Nephron (organoid): ENCODE results near the gene FAM187B.

Experiments used
- H3K27ac Mint-ChIP-seq, 3 experiments: 2 replicates each; pipeline ENCODE4 v1.8.0; 2020; ENCODE audit warnings: mixed read lengths in 3 of 3, mild to moderate bottlenecking in 2 of 3, moderate library complexity in 1 of 3
- H3K27me3 Mint-ChIP-seq: 2 replicates; pipeline ENCODE4 v1.8.0; 2021; ENCODE audit warnings: low read depth, mild to moderate bottlenecking, moderate library complexity, mixed read lengths
- H3K36me3 Mint-ChIP-seq: 2 replicates; pipeline ENCODE4 v1.8.0; 2020; ENCODE audit warnings: low read depth, mixed read lengths
- H3K4me1 Mint-ChIP-seq: 2 replicates; pipeline ENCODE4 v1.8.0; 2020; ENCODE audit warnings: mixed read lengths
- H3K4me3 Mint-ChIP-seq, 3 experiments: 2 replicates each; pipeline ENCODE4 v1.8.0; 2020; ENCODE audit warnings: mild to moderate bottlenecking in 3 of 3, mixed read lengths in 3 of 3, moderate library complexity in 2 of 3
- H3K9me3 Mint-ChIP-seq: 2 replicates; pipeline ENCODE4 v1.8.0; 2020; ENCODE audit warnings: mixed read lengths
- CTCF ChIP-seq, 3 experiments: fragments of 200-600 bp; sonication (generic); IDR thresholded peaks; one replicate each; pipeline ENCODE4 v1.5.0; 2021; ENCODE audit warnings: antibody characterized with exemption in 3 of 3; ENCODE audit not compliant: unreplicated experiment in 3 of 3

The FAM187B gene

GRCh38 chr19:35226748-35227147 lies 1.8 kb downstream of the FAM187B start:
- no peaks in the 10 kb centered on the region for H3K36me3 Mint-ChIP-seq
- TF ChIP-seq CTCF (IDR thresholded peaks at IDR 0.05; ENCODE audit: unreplicated experiment in 3 of 3) = no peak
- peaks cover 24% of the 10 kb centered on the region for H3K27me3 Mint-ChIP-seq
- H3K4me1 Mint-ChIP-seq = no peaks in the 10 kb centered on the region
- no peak overlapping the region for H3K4me3 Mint-ChIP-seq
- H3K27ac Mint-ChIP-seq = no peak overlapping the region
- peaks cover 5% of the 10 kb centered on the region for H3K9me3 Mint-ChIP-seq

DNA sequence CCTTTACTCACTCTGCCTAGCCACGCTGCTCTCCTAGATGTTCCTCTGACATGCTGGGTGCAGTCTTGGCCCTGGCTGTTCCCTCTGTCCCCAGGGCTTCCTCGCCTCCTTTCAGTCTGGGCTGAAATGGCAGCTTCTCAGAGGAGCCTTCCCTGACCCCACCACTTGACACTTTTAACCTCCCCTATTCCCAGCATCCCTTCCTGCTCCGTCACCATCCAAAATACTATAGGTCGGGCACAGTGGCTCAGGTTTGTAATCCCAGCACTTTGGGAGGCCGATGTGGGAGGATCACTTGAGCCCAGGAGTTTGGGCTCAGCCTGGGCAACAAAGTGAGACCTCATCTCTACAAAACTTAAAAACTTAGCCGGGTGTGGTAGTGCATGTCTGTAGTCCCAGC lies 2.6 kb downstream of the FAM187B start:
- no peaks in the 10 kb centered on the region for H3K4me1 Mint-ChIP-seq

DNA sequence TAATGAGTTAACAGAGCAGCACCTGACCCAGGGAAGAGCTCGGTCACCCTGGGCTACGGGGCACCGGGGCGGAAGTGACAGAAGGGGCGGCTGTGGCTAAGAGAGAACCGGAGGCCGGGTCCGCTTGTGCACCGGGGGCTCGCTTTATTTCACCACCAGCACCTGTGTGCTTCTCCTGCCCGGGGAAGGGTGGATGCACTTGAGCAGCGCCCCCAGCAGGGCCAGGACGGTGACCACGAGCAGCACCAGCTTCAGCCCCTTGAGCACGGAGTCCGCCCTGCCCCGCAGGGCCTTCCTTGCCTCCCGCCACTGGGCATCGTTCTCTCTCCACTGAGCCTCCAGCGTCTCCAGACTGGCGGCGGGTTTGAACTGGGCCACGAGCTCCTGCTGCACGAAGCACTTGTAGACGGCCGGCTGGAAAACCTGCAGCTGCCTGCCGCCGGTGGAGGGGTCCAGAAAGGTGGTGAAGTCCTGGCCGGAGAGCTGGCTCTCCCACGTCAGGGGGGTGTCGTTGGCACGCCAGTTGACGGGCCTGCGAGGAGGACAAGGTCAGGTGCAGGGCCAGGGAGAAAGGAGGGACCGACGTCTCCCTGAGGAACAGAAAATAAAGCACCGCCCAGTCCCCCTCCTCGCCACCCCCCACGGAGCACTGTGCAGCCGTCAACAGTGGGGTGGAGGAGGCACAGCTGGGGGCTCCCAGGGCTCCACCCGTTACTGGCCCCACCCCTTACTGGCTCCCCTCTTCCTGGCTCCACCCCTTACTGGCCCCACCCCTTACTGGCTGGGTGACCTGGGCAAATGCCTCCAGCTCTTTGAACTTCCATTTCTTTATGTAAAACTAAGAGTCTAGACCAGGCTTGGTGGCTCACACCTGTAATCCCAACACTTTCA lies 3.6 kb downstream of the FAM187B start:
- H3K4me3 Mint-ChIP-seq = no peak overlapping the region
- H3K27me3 Mint-ChIP-seq = peaks cover 24% of the 10 kb centered on the region
- no peaks in the 10 kb centered on the region for H3K4me1 Mint-ChIP-seq
- H3K36me3 Mint-ChIP-seq = no peaks in the 10 kb centered on the region
- H3K9me3 Mint-ChIP-seq = peaks cover 5% of the 10 kb centered on the region
- TF ChIP-seq CTCF (IDR thresholded peaks at IDR 0.05; ENCODE audit: unreplicated experiment in 3 of 3) = no peak
- no peak overlapping the region for H3K27ac Mint-ChIP-seq

More for the DNA sequence above, 2.6 kb downstream of the FAM187B start:
- no peak overlapping the region for H3K27ac Mint-ChIP-seq
- peaks cover 24% of the 10 kb centered on the region for H3K27me3 Mint-ChIP-seq
- H3K36me3 Mint-ChIP-seq = no peaks in the 10 kb centered on the region
- H3K4me3 Mint-ChIP-seq = no peak overlapping the region
- peaks cover 5% of the 10 kb centered on the region for H3K9me3 Mint-ChIP-seq
- TF ChIP-seq CTCF (IDR thresholded peaks at IDR 0.05; ENCODE audit: unreplicated experiment in 3 of 3) = no peak

DNA sequence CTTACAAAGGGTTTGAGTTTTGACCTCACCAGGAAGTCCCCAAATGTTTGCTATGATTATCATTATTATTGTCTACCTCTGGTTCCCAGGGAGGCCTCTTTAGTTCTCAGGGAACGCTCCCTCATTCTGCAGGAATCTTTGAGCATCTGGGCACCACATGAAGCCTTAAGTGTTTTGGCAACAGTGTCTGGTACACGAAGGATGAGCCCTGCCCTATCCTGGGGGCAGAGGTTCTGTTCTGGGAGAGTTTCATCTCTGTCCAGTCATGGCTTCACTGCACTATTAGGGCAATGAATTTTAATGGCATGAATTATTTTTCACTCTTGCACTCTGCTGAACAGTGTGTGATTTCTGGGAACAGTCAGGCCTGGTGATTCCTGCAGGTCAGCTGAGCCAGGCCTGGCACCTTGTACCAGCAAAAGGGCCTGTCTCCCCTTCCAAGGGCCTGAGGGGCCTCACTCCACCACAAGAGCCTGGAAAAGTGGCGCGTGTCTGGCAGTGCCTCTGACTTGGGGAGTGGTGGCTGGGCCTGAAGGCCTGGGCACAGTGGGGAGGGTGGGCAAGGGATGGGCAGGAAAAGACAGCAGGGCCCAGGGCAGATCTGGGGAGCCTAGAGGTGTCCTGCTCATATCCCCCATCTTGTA lies 4.6 kb downstream of the FAM187B start:
- no peaks in the 10 kb centered on the region for H3K36me3 Mint-ChIP-seq
- peaks cover 20% of the 10 kb centered on the region for H3K27me3 Mint-ChIP-seq
- no peaks in the 10 kb centered on the region for H3K4me1 Mint-ChIP-seq
- H3K9me3 Mint-ChIP-seq = peaks cover 9% of the 10 kb centered on the region
- no peak overlapping the region for H3K4me3 Mint-ChIP-seq
- no peak for TF ChIP-seq CTCF (IDR thresholded peaks at IDR 0.05; ENCODE audit: unreplicated experiment in 3 of 3)
- H3K27ac Mint-ChIP-seq = no peak overlapping the region

DNA sequence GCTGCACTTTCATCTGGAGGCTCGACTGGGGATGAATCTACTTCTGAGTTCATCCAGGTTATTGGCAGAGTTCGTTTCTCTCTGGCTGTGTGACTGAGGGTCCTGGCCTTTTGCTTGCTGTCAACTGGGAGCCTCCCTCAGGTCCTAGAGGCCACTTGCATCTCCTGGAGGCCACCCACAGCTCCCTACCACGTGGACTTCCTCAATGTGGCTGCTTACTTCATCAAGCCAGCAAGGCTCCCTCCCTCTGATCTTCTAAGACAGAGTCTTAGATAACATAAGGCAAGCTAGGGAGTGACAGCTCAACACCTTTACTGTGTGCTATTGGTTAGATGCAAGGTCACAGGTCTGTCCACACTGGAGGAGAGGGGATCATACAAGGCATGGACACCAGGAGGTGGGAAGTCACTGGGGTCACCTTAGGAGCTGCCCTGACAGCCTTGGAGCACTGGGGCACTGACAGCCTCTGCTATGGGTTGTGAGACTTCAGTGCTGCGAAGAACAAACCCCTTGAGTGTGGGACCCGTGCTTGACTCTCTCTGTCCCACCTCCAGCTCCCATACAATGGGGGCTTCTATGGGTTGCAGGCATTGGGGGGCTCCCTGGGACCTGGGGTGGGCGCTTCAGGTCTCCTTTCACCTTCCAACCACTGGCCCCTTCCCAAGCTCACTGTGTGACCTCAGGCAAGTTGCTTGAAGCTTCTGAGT lies 5.3 kb downstream of the FAM187B start:
- peaks cover 11% of the 10 kb centered on the region for H3K9me3 Mint-ChIP-seq
- TF ChIP-seq CTCF (IDR thresholded peaks at IDR 0.05; ENCODE audit: unreplicated experiment in 3 of 3) = no peak
- no peaks in the 10 kb centered on the region for H3K36me3 Mint-ChIP-seq
- H3K27me3 Mint-ChIP-seq = peaks cover 19% of the 10 kb centered on the region
- no peak overlapping the region for H3K4me3 Mint-ChIP-seq
- H3K4me1 Mint-ChIP-seq = no peaks in the 10 kb centered on the region
- H3K27ac Mint-ChIP-seq = no peak overlapping the region
